ENCODE measurements around the gene ATG4A. TPM values are rescaled to one million over a fixed set of nuclear protein-coding genes. Genes with fewer than 3 reads are reported as not detected.

The ATG4A gene
- total RNA-seq, 1 donor from 2014 or later = 23.4 TPM

DNA sequence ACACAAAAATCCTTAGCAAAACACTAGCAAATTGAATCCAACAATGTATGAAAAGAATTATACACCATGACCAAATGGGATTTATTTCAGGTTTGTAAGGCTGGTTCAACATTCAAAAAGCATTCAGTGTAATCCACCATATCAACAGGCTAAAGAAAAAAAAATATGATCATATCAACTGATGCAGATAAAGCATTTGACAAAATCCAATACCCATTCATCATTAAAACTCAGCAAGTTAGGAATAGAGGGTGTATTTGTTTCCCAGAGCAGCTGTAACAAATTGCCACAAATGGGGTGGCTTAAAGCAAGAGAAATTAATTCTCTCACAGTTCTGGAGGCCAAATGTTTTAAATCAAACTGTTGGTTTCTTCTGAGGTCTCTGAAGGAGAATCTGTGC, 36.0 kb upstream of the ATG4A start:
- H3K27me3 Mint-ChIP-seq (ENCODE audit: unreplicated experiment) = peaks cover 1% of the 10 kb centered on the region
- no peak overlapping the region for H3K27ac Mint-ChIP-seq (ENCODE audit: unreplicated experiment)
- TF ChIP-seq, protein P1, sequence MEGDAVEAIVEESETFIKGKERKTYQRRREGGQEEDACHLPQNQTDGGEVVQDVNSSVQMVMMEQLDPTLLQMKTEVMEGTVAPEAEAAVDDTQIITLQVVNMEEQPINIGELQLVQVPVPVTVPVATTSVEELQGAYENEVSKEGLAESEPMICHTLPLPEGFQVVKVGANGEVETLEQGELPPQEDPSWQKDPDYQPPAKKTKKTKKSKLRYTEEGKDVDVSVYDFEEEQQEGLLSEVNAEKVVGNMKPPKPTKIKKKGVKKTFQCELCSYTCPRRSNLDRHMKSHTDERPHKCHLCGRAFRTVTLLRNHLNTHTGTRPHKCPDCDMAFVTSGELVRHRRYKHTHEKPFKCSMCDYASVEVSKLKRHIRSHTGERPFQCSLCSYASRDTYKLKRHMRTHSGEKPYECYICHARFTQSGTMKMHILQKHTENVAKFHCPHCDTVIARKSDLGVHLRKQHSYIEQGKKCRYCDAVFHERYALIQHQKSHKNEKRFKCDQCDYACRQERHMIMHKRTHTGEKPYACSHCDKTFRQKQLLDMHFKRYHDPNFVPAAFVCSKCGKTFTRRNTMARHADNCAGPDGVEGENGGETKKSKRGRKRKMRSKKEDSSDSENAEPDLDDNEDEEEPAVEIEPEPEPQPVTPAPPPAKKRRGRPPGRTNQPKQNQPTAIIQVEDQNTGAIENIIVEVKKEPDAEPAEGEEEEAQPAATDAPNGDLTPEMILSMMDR (IDR thresholded peaks at IDR 0.05; ENCODE audit: unreplicated experiment) = no peak
- peaks cover 6% of the 10 kb centered on the region for H3K4me1 Mint-ChIP-seq (ENCODE audit: unreplicated experiment)
- DNase-seq (ENCODE audit: low spot score) = no peak
- H3K9me3 Mint-ChIP-seq (ENCODE audit: unreplicated experiment) = no peaks in the 10 kb centered on the region
- H3K4me3 Mint-ChIP-seq (ENCODE audit: unreplicated experiment) = no peak overlapping the region
- no peaks in the 10 kb centered on the region for H3K36me3 Mint-ChIP-seq (ENCODE audit: low read depth, unreplicated experiment)

DNA sequence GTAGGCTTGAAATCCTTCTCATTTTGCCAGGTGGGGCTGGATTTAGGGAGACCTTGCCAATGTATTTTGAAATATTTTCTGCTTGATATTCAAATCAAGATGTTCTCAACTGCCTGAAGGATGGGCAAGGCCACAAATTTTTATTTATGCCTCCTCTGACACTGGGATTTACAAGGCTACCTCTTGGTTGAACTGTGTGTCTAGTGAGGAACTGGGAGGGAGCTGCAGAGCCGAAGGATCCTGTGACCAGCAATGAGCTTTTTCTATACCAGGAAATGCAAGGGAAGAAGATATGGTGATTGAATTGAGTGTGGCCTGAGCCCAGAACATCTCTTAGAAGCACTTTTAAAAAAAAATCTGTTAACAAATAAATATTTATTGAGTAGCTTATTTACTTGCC, 31.8 kb upstream of the ATG4A start:
- Mint-ChIP-seq H3K9me3 (ENCODE audit: unreplicated experiment) (no peaks in the 10 kb centered on the region), H3K27ac (ENCODE audit: unreplicated experiment) (no peak overlapping the region), H3K4me3 (ENCODE audit: unreplicated experiment) (no peak overlapping the region), H3K36me3 (ENCODE audit: low read depth, unreplicated experiment) (no peaks in the 10 kb centered on the region), H3K27me3 (ENCODE audit: unreplicated experiment) (peaks cover 1% of the 10 kb centered on the region), H3K4me1 (ENCODE audit: unreplicated experiment) (peaks cover 6% of the 10 kb centered on the region)
- TF ChIP-seq, protein P1 (IDR thresholded peaks at IDR 0.05; ENCODE audit: unreplicated experiment) = no peak
- no peak for DNase-seq (ENCODE audit: low spot score)

DNA sequence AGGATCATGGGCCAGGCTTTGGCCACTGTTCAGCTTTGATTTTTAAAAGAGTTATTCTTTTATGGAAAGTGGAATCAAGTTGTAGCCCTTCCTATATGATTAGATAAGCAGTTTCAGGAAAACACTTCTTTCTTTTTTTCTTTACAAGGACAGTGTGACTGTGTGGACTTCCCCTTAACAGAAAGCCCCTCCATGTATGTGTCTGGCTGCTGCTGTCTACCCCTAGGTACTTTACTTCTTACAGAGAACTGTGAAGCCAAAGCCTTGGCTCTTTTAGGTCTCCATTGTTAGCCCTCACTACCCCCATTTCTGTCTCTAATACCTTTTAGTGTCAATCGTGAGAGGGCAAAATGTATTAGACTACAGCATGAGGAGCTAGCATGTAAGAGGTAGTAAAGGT, 27.6 kb upstream of the ATG4A start:
- Mint-ChIP-seq H3K36me3 (ENCODE audit: low read depth, unreplicated experiment) (no peaks in the 10 kb centered on the region), H3K4me1 (ENCODE audit: unreplicated experiment) (peaks cover 6% of the 10 kb centered on the region), H3K27ac (ENCODE audit: unreplicated experiment) (no peak overlapping the region), H3K4me3 (ENCODE audit: unreplicated experiment) (no peak overlapping the region), H3K9me3 (ENCODE audit: unreplicated experiment) (no peaks in the 10 kb centered on the region), H3K27me3 (ENCODE audit: unreplicated experiment) (peaks cover under 1% of the 10 kb centered on the region)
- DNase-seq (ENCODE audit: low spot score) = no peak
- TF ChIP-seq, protein P1 (IDR thresholded peaks at IDR 0.05; ENCODE audit: unreplicated experiment) = no peak

DNA sequence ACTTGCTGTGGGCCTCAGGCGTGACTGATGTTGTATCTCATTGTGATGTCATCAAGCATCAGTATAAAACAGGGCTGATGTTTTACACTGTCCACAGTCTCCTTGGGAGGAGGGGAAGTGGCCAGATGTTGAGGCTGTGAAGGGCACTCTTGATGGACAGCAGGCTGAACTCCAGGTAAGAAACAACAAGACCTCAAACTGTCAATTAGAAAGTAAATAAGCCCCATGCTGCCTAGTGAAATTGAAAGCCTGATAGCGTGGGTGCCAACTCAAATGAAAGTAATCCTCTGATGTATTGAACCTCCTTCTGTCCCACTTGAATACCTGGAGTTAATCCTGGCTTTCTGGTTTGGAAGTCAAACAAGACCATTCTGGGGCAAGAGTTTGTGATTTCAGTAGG, 27.0 kb upstream of the ATG4A start:
- H3K9me3 Mint-ChIP-seq (ENCODE audit: unreplicated experiment) = no peaks in the 10 kb centered on the region
- H3K36me3 Mint-ChIP-seq (ENCODE audit: low read depth, unreplicated experiment) = no peaks in the 10 kb centered on the region
- H3K4me1 Mint-ChIP-seq (ENCODE audit: unreplicated experiment) = peaks cover 6% of the 10 kb centered on the region
- no peaks in the 10 kb centered on the region for H3K27me3 Mint-ChIP-seq (ENCODE audit: unreplicated experiment)
- DNase-seq (ENCODE audit: low spot score) = no peak
- TF ChIP-seq, protein P1 (IDR thresholded peaks at IDR 0.05; ENCODE audit: unreplicated experiment) = no peak
- no peak overlapping the region for H3K27ac Mint-ChIP-seq (ENCODE audit: unreplicated experiment)
- no peak overlapping the region for H3K4me3 Mint-ChIP-seq (ENCODE audit: unreplicated experiment)

DNA sequence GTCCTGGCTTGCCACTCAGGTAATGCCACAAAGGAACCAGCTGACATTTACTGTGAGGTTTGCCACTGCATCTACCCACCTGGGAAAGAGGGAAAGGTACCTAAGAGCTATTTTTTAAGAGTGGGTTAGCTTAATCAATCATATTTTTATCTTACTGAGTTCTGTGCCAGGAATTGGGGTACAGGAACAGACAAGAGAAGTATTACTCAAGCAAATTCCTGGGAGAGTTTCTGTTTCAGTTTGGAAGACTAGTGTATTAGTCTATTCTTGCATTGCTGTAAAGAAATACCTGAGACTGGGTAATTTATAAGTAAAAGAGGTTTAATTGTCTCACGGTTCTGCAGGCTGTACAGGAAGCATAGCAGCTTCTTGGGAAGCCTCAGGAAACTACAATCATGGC, 23.5 kb upstream of the ATG4A start:
- no peaks in the 10 kb centered on the region for H3K36me3 Mint-ChIP-seq (ENCODE audit: low read depth, unreplicated experiment)

More for the DNA sequence above, 23.5 kb upstream of the ATG4A start:
- peaks cover 3% of the 10 kb centered on the region for H3K4me1 Mint-ChIP-seq (ENCODE audit: unreplicated experiment)
- DNase-seq (ENCODE audit: low spot score) = no peak
- no peaks in the 10 kb centered on the region for H3K9me3 Mint-ChIP-seq (ENCODE audit: unreplicated experiment)
- no peak overlapping the region for H3K4me3 Mint-ChIP-seq (ENCODE audit: unreplicated experiment)
- H3K27ac Mint-ChIP-seq (ENCODE audit: unreplicated experiment) = no peak overlapping the region
- TF ChIP-seq, protein P1 (IDR thresholded peaks at IDR 0.05; ENCODE audit: unreplicated experiment) = no peak
- H3K27me3 Mint-ChIP-seq (ENCODE audit: unreplicated experiment) = no peaks in the 10 kb centered on the region
